Measurements from ENCODE around the gene PEAK1. TPM values are rescaled to one million over a fixed set of nuclear protein-coding genes. Genes with fewer than 3 reads are reported as not detected.

Gene PEAK1
- total and polyA plus RNA-seq, 3 donors from 2014 or later, result 33.2 to 130 (median 107) TPM

GRCh38 chr15:77266708-77267386, 153.1 kb downstream of the PEAK1 start:
- Histone ChIP-seq H3K9me3 (no peaks in the 10 kb centered on the region), H3K4me1 (no peaks in the 10 kb centered on the region), H3K27ac (no peak overlapping the region), H3K36me3 (ENCODE audit: low read depth, missing control alignments) (no peaks in the 10 kb centered on the region), H3K4me3 (no peak overlapping the region), H3K27me3 (no peaks in the 10 kb centered on the region)
- no peak for DNase-seq
- TF ChIP-seq, protein P1, sequence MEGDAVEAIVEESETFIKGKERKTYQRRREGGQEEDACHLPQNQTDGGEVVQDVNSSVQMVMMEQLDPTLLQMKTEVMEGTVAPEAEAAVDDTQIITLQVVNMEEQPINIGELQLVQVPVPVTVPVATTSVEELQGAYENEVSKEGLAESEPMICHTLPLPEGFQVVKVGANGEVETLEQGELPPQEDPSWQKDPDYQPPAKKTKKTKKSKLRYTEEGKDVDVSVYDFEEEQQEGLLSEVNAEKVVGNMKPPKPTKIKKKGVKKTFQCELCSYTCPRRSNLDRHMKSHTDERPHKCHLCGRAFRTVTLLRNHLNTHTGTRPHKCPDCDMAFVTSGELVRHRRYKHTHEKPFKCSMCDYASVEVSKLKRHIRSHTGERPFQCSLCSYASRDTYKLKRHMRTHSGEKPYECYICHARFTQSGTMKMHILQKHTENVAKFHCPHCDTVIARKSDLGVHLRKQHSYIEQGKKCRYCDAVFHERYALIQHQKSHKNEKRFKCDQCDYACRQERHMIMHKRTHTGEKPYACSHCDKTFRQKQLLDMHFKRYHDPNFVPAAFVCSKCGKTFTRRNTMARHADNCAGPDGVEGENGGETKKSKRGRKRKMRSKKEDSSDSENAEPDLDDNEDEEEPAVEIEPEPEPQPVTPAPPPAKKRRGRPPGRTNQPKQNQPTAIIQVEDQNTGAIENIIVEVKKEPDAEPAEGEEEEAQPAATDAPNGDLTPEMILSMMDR (IDR thresholded peaks at IDR 0.05), result no peak
- no peak for TF ChIP-seq POLR2A (IDR thresholded peaks at IDR 0.05)
- 83 to 91% methylated on average over 4 of the region's 5 CpGs for WGBS, 2 donors
- intact Hi-C loops (cut with DNase I; ENCODE audit: low total_unique reads), result no loop called here

- no peaks in the 10 kb centered on the region for H3K36me3 ChIP-seq (ENCODE audit: low read depth, missing control alignments)
- H3K9me3 ChIP-seq, result no peaks in the 10 kb centered on the region
- no peak overlapping the region for H3K27ac ChIP-seq
- no peak for TF ChIP-seq POLR2A (IDR thresholded peaks at IDR 0.05)
- TF ChIP-seq, protein P1 (IDR thresholded peaks at IDR 0.05), result no peak
- no peaks in the 10 kb centered on the region for H3K27me3 ChIP-seq
- 80 to 88% methylated on average over 2 of the region's 2 CpGs for WGBS, 2 donors
- no peak overlapping the region for H3K4me3 ChIP-seq
- intact Hi-C loops (cut with DNase I; ENCODE audit: low total_unique reads), result no loop called here
- peaks cover 6% of the 10 kb centered on the region for H3K4me1 ChIP-seq
- no peak for DNase-seq
These were observed 164.5 kb downstream of the PEAK1 start for GRCh38 chr15:77255385-77255784.

- Histone ChIP-seq H3K36me3 (ENCODE audit: low read depth, missing control alignments) (no peaks in the 10 kb centered on the region), H3K4me3 (no peak overlapping the region), H3K27me3 (no peaks in the 10 kb centered on the region), H3K4me1 (no peaks in the 10 kb centered on the region), H3K9me3 (no peaks in the 10 kb centered on the region), H3K27ac (no peak overlapping the region)
- 94 to 98% methylated on average over 2 of the region's 2 CpGs for WGBS, 2 donors
- no peak for DNase-seq
- intact Hi-C loops (cut with DNase I; ENCODE audit: low total_unique reads), result no loop called here
- TF ChIP-seq, protein P1 (IDR thresholded peaks at IDR 0.05), result no peak
- no peak for TF ChIP-seq POLR2A (IDR thresholded peaks at IDR 0.05)
These were observed 168.2 kb downstream of the PEAK1 start for GRCh38 chr15:77251662-77252061.

DNA sequence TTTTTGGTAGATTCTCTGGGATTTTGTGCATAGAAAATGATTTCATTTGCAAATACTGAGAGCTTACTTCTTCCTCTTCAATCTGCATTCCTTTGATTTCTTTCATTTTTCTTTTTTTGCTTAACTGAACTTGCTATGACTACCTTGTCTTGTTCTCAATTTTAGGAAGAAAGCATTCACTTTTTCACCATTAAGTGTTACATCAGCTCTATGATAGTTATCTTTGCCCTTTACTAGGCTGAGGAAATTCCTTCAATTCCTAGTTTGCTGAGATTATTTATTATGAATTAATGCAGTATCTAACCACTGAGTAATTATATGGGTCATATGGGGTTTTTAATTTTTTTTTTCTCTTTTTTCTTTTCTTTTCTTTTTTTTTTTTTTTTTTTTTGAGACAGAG, 172.8 kb downstream of the PEAK1 start:
- intact Hi-C loops (cut with DNase I; ENCODE audit: low total_unique reads), result no loop called here
- TF ChIP-seq, protein P1 (IDR thresholded peaks at IDR 0.05), result no peak
- no peak for TF ChIP-seq POLR2A (IDR thresholded peaks at IDR 0.05)
- Histone ChIP-seq H3K27me3 (no peaks in the 10 kb centered on the region), H3K9me3 (no peaks in the 10 kb centered on the region), H3K36me3 (ENCODE audit: low read depth, missing control alignments) (no peaks in the 10 kb centered on the region), H3K27ac (no peak overlapping the region), H3K4me3 (no peak overlapping the region), H3K4me1 (no peaks in the 10 kb centered on the region)
- DNase-seq, result no peak
